ENCODE results near the gene USP24. TPM values are rescaled to one million over a fixed set of nuclear protein-coding genes. Genes with fewer than 3 reads are reported as not detected.

Gene USP24
- total RNA-seq, 4 donors from 2014 or later = 21.8 to 47.1 (median 28.1) TPM

GRCh38 chr1:55146781-55147180, 68.4 kb downstream of the USP24 start:
- H3K4me3 ChIP-seq = no peak overlapping the region
- H3K4me1 ChIP-seq = no peaks in the 10 kb centered on the region
- intact Hi-C loops (cut with DNase I) = no loop called here
- H3K9me3 ChIP-seq = no peaks in the 10 kb centered on the region
- H3K27me3 ChIP-seq = no peaks in the 10 kb centered on the region
- TF ChIP-seq CTCF (IDR thresholded peaks at IDR 0.05) = no peak
- TF ChIP-seq POLR2A (IDR thresholded peaks at IDR 0.05) = no peak
- no peak for DNase-seq
- WGBS, 2 donors = 44% methylated on average over 2 of the region's 2 CpGs
- H3K36me3 ChIP-seq = peaks cover 0 to 90% (median 10%) of the 10 kb centered on the region in 3 donors
- no peak overlapping the region for H3K27ac ChIP-seq

- intact Hi-C loops (cut with DNase I) = no loop called here
- Histone ChIP-seq H3K4me1 (peaks cover 0 to 6% (median 0%) of the 10 kb centered on the region in 3 donors), H3K9me3 (no peaks in the 10 kb centered on the region), H3K36me3 (peaks cover 0 to 94% (median 10%) of the 10 kb centered on the region in 3 donors), H3K27me3 (no peaks in the 10 kb centered on the region), H3K4me3 (no peak overlapping the region), H3K27ac (no peak overlapping the region)
- WGBS, 2 donors = 94% methylated on average over 6 of the region's 6 CpGs
- DNase-seq = no peak
- no peak for TF ChIP-seq CTCF (IDR thresholded peaks at IDR 0.05)
- no peak for TF ChIP-seq POLR2A (IDR thresholded peaks at IDR 0.05)
Measured at GRCh38 chr1:55144886-55145285, 70.3 kb downstream of the USP24 start.

- intact Hi-C loops (cut with DNase I) = no loop called here
- H3K36me3 ChIP-seq = peaks cover 0 to 94% (median 11%) of the 10 kb centered on the region in 3 donors
Measured at GRCh38 chr1:55143684-55144083, 71.5 kb downstream of the USP24 start.

GRCh38 chr1:55141295-55141893, 73.8 kb downstream of the USP24 start:
- no peak for DNase-seq
- H3K4me1 ChIP-seq = peaks cover 0 to 6% (median 0%) of the 10 kb centered on the region in 3 donors
- no peaks in the 10 kb centered on the region for H3K9me3 ChIP-seq
- intact Hi-C loops (cut with DNase I) = loop anchor here (2.0 kb wide), 1 partner anchor 135 kb away; no protein-coding TSS in a partner anchor
- peaks cover 0 to 99% (median 31%) of the 10 kb centered on the region in 3 donors for H3K36me3 ChIP-seq
- no peak overlapping the region for H3K27ac ChIP-seq
- TF ChIP-seq POLR2A (IDR thresholded peaks at IDR 0.05) = no peak
- TF ChIP-seq CTCF (IDR thresholded peaks at IDR 0.05) = no peak
- no peak overlapping the region for H3K4me3 ChIP-seq
- 72 to 75% methylated on average over 1 of the region's 1 CpG for WGBS, 2 donors
- no peaks in the 10 kb centered on the region for H3K27me3 ChIP-seq

More at GRCh38 chr1:55143684-55144083, 71.5 kb downstream of the USP24 start:
- TF ChIP-seq CTCF (IDR thresholded peaks at IDR 0.05) = peak in 2 of 6 experiments; percentile 12 to 24
- TF ChIP-seq POLR2A (IDR thresholded peaks at IDR 0.05) = no peak
- no peaks in the 10 kb centered on the region for H3K27me3 ChIP-seq
- DNase-seq = no peak
- H3K4me3 ChIP-seq = no peak overlapping the region
- no peaks in the 10 kb centered on the region for H3K9me3 ChIP-seq
- 83 to 85% methylated on average over 3 of the region's 3 CpGs for WGBS, 2 donors
- peaks cover 0 to 6% (median 0%) of the 10 kb centered on the region in 3 donors for H3K4me1 ChIP-seq
- no peak overlapping the region for H3K27ac ChIP-seq

- Histone ChIP-seq H3K36me3 (peaks cover 0 to 99% (median 31%) of the 10 kb centered on the region in 3 donors), H3K4me3 (no peak overlapping the region), H3K9me3 (no peaks in the 10 kb centered on the region), H3K27me3 (no peaks in the 10 kb centered on the region), H3K27ac (no peak overlapping the region), H3K4me1 (peaks cover 0 to 6% (median 0%) of the 10 kb centered on the region in 3 donors)
- peak; percentile 9 for DNase-seq
- intact Hi-C loops (cut with DNase I) = loop anchor here (2.0 kb wide), 1 partner anchor 136 kb away; no protein-coding TSS in a partner anchor
- 1 to 3% methylated on average over 3 of the region's 3 CpGs for WGBS, 2 donors
- TF ChIP-seq POLR2A (IDR thresholded peaks at IDR 0.05) = no peak
- TF ChIP-seq CTCF (IDR thresholded peaks at IDR 0.05) = peak; percentile 34 to 76 (median 66)
Measured at GRCh38 chr1:55140546-55140983, 74.6 kb downstream of the USP24 start.

Data from esophagus squamous epithelium (tissue), 5 donors.